ENCODE measurements around the gene ZBTB42.
"Not testable (repeated sequence)": the region's sequence is repeated elsewhere in the genome, so short reads cannot be mapped to it uniquely, and the experiment has no call there.

Gene ZBTB42

DNA sequence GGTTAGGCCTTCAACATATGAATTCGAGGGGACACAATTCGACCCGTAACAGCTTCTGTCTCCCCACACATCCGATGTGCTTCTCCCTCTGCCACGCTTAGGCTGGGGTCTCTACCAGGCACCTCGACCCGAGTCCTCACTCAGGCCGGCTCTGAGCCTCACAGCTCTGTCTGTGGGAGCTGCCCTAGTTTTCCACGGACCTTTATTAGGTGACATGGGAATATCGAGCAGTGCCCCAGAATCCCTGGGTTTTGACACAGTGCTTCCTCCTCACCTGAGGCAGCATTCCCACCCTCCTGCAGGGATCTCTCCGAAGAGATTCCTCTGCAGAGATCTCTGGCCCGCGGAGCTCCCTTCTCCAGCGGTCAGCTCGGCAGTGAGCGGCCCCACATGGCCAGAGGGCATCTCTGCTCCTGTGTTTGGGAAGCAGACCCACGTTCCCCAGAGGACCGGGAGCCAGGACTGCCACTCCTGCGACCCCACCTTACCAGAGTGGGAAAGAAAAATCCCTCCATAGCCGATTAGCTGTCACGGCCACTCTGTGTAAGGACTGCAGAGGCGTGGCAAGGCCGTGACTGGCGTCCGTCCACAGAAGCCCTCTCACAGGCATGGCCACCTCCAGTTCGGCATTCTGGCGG lies 21.2 kb downstream of the ZBTB42 start:
- Mint-ChIP-seq H3K4me3 (no peak overlapping the region), H3K27ac (no peak overlapping the region), H3K27me3 (peaks cover 21% of the 10 kb centered on the region), H3K9me3 (peaks cover 11 to 14% of the 10 kb centered on the region in 2 donors), H3K4me1 (peaks cover 23% of the 10 kb centered on the region)
- no peak for ATAC-seq
- no peak for DNase-seq

DNA sequence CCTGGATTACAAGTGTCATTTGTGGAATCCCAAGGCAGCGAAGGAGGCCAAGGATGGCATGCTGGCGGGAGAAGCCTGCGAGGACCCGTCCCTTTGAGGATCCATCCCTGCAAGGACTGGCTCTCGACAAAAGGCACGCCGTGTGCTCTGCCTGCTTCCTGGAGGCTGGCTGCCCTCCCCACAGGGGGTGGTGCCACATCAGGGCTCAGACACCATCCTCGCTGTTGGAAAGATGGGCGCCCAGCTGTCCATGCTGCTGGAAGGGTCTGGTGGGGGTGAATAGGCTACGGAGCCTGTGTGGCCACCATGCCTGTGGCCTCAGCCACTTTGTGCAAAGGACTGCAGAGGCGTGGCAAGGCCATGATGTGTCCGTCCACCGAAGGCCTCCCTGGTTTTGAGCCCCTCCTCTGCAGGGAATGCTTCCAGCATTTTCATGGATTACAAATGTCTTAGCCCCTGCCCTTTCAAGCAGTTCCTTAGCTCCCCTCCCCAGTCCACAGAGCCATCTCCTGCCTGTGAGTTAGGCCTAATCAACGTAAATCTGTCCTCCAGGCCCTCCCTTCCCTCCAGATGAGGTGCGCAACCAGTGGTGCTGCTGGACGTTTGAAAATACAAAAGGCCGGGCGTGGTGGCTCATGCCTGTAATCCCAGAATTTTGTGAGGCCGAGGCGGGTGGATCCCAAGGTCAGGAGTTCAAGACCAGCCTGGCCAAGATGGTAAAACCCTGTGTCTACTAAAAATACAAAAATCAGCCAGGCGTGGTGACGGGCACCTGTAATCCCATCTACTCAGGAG lies 22.1 kb downstream of the ZBTB42 start:
- Mint-ChIP-seq H3K4me1 (peaks cover 25% of the 10 kb centered on the region), H3K27me3 (peaks cover 27% of the 10 kb centered on the region), H3K9me3 (peaks cover 11 to 14% of the 10 kb centered on the region in 2 donors), H3K4me3 (no peak overlapping the region), H3K27ac (no peak overlapping the region)
- DNase-seq (no peak), ATAC-seq (no peak)

DNA sequence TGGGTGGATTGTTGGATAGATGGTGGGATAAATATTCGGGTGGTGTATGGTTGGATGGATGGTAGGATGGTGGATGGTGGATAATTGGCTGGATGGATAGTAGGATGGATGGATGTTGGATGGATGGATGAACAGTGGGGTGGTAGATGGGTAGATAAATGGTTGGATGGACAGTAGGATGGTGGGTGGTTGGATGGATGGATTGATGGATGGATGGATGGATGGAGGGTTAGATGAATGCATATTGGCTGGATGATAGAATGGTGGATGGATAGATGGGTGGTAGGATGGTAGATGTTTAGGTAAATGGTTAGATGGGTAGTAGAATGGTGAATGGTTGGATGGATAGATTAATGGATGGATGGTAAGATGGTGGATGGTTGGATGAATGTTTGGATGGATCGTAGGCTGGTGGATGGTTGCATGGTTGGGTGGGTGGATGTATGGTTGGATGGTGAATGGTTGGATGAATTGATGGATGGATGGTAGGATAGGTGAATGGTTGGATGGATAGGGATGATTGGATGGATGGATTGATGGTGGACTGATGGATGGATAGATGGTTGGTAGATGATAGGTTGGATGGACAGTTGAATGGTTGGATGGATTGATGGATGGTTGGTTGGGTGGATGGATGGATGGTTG lies 23.6 kb downstream of the ZBTB42 start:
- Mint-ChIP-seq H3K4me1 (peaks cover 25% of the 10 kb centered on the region), H3K9me3 (peaks cover 11 to 14% of the 10 kb centered on the region in 2 donors), H3K27me3 (peaks cover 27% of the 10 kb centered on the region), H3K27ac (no peak overlapping the region), H3K4me3 (peak overlapping the region; percentile 89 to 91)
- no peak for ATAC-seq
- DNase-seq, result no peak

DNA sequence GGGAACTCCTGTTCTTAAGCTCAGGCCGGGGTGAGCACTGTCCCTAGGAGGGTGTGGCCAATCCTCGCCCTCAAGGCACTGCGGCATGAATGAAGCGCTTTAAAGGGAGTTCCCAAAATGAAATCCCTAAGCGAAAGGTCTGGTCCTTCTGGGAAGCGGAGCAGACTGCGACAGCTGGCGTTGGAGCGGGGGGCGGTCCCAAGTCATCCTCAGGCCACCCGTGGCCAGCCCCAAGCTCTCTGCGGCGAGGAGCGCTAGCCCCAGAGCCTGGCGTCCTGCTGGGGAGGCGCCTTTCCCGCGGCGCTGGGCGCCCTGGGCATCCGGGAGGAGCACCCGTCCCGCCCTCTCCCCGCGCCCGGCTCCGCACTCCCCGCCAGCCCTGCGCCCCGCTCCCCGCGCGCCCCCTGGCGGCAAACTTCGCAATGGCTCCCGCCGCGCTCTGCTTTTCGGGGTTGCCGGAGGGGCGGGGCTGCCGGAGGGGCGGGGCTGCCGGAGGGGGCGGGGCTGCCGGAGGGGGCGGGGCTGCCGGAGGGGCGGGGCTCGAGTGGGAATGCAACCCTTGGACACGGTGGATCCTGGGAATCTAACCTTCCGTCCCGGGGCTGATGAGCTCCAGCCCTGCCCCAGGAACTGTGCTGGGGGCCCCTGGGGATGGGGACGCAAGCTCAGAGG lies 25.4 kb downstream of the ZBTB42 start:
- Mint-ChIP-seq H3K4me3 (peak overlapping the region; percentile 89 to 91), H3K27me3 (peaks cover 27% of the 10 kb centered on the region), H3K4me1 (peaks cover 25% of the 10 kb centered on the region), H3K9me3 (peaks cover 11 to 14% of the 10 kb centered on the region in 2 donors), H3K27ac (no peak overlapping the region)
- DNase-seq, result peak; percentile 91 to 94
- peak; percentile 90 for ATAC-seq

DNA sequence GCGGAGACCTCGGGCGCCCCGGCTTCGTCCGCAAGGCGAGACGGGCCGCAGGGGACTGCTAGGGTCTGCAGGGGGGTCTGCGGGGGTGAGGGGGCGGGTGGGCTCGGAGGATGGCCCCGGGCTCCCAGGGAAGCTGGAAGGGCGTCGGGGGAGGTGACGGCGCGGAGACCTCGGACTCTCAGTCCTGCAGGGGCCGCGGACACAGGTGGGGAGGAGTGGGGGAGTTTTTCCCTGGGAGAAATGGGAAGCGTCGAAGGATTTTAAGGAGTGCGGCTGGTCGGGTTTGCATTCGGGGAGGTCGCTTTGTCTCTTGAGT lies 25.9 kb downstream of the ZBTB42 start:
- ATAC-seq (no peak), DNase-seq (no peak)
- Mint-ChIP-seq H3K4me1 (peaks cover 25% of the 10 kb centered on the region), H3K9me3 (peaks cover 11 to 14% of the 10 kb centered on the region in 2 donors), H3K27ac (peak overlapping the region in 1 of 2 donors; percentile 55), H3K27me3 (peaks cover 27% of the 10 kb centered on the region), H3K4me3 (peak overlapping the region; percentile 76 to 90)

DNA sequence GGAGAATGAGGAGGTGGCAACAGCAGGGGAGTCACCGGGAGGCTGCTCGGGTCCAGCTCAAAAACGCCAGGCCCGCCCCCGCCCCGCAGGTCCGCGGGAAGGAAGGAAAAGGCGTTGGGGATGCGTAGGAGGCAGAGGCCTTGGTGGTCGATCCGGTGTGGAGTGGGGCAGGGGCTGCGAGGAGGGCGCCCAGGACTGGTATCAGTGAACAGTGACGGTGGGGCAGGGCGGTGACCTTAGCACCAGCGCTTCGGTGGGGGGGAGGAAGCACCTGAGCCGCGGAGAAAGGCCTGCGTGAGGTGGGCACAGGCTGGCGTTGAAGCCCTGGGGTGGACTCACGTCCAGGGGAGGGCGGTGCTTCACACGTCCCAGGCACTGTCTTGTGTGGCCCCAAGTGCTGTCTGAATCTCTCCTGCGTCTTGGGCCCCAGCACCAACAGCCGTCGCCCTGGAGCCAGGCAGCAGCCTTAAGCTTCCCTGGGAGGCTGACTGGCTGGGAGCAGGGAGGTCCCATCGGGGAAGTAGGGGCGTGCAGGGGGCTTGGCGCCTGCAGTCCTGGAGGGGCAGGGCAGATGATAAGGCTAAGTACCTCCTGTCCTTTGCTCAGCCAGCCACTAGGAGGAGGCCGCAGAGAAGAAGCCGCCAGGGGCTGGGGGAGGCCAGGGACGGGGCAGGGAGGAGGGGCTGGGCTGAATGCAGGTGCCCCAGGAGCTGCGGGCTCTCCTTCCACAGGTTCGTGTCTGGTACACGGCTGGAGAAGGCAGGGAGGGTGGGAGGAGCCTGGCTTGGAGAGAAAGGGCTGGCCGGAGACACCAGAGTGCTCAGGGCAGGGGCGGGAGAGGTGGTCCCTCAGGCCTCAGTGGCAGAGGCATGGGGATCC lies 26.5 kb downstream of the ZBTB42 start:
- Mint-ChIP-seq H3K9me3 (peaks cover 11 to 14% of the 10 kb centered on the region in 2 donors), H3K27ac (peak overlapping the region in 1 of 2 donors; percentile 55), H3K4me3 (peak overlapping the region; percentile 76 to 90), H3K27me3 (peaks cover 27% of the 10 kb centered on the region), H3K4me1 (peaks cover 25% of the 10 kb centered on the region)
- peak; percentile 85 for ATAC-seq
- peak; percentile 61 to 67 for DNase-seq

DNA sequence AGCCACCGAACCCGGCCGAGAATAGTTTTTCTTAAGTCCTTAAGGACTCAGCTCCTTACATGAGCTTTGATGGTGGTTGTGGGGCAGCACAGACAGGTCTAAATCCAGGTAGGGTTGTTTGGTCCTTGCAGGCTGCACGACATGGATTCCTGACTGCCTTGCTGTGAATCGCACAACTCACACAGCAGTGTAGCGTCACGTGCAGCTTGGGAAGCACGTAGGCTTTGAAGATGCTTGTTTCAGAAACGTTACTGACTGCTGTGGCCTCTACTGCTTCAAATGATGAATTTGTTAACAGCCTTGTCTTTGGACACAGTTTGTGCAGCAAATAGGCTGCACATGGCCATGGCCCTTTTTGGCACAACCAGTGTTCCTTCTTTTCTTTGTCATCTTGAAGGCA lies 29.9 kb downstream of the ZBTB42 start:
- Mint-ChIP-seq H3K4me3 (no peak overlapping the region), H3K4me1 (peaks cover 16% of the 10 kb centered on the region)

DNA sequence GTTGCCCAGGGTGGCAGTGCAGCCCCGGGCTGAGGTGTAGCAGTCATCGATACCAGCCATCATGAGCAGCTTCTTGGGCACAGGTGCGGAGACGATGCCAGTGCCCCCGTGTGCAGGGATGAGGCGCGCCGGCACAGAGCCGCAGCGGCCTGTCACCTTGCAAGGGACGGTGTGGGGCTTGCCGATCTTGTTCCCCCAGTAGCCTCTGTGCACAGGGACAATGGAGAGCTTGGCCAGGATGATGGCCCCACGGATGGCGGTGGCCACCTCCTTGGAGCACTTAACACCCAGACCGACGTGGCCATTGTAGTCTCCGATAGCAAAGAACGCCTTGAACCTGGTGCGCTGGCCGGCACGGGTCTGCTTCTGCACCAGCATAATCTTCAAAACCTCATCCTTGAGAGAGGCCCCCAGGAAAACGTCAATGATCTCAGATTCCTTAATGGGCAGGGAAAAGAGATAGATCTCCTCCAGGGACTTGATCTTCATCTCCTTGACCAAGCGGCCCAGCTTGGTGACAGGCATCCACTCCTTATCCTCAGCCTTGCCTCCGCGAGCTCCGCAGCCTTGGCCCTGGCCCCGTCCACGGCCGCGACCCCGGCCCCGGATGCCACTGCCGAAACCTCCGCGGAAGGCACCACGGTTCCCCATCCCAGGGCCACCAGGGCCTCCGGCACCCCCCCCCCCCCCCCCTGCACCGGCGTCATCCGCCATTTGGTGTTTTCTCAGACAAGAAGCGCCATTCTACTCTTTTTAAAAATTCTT lies 35.5 kb downstream of the ZBTB42 start:
- H3K4me3 Mint-ChIP-seq, H3K4me1 Mint-ChIP-seq, H3K9me3 Mint-ChIP-seq, DNase-seq, ATAC-seq, H3K27ac Mint-ChIP-seq: not testable (repeated sequence)
- peaks cover 16% of the 10 kb centered on the region for H3K27me3 Mint-ChIP-seq

More for the DNA sequence above, 29.9 kb downstream of the ZBTB42 start:
- no peak for ATAC-seq
- no peak for DNase-seq
- Mint-ChIP-seq H3K27me3 (peaks cover 12% of the 10 kb centered on the region), H3K27ac (no peak overlapping the region), H3K9me3 (no peaks in the 10 kb centered on the region)

DNA sequence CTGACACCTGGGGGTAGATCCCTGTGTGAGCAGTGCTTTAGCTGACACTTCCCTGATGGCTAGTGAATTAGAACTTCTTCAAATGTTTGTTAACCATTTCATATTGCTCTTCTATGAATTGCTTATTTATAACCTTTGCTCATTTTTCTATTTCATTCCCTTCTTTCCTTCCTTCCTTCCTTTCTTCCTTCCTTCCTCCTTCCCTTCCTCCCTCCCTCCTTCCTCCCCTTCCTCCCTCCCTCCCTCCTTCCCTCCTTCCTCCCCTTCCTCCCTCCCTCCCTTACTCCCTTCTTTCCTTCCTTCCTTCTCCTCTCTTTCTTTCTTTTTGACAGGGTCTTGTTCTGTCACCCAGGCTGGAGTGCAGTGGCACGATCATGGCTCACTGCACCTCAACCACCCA lies 40.8 kb downstream of the ZBTB42 start:
- no peak overlapping the region for H3K4me3 Mint-ChIP-seq
- H3K27ac Mint-ChIP-seq, result no peak overlapping the region
- H3K27me3 Mint-ChIP-seq, result peaks cover 69% of the 10 kb centered on the region
- H3K9me3 Mint-ChIP-seq, result no peaks in the 10 kb centered on the region
- DNase-seq (no peak), ATAC-seq (no peak)
- peaks cover 16% of the 10 kb centered on the region for H3K4me1 Mint-ChIP-seq

DNA sequence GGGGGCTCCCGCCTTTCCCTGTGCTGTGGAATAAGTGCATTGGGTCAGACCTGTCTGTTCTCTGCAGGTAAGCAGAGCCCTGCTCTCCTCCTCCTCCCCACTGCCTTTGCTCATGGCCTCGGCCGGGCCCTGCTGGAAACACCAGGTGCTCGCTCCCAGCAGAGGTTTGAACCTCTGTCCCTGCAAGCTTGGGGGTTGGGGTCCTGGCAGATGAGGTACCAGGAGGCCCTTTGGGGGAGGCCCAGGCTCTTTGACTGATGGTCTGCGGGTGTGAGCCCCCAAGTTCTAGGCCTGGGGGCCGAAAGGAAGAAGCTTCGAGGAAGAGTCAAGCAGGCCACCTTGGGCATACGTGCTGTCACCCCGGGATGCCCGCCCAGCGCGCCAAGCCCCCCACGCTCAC lies 42.1 kb downstream of the ZBTB42 start:
- H3K4me3 Mint-ChIP-seq, result peak overlapping the region in 1 of 2 donors; percentile 80
- DNase-seq, result no peak
- peaks cover 79% of the 10 kb centered on the region for H3K27me3 Mint-ChIP-seq
- peaks cover 16% of the 10 kb centered on the region for H3K4me1 Mint-ChIP-seq
- ATAC-seq, result no peak
- no peak overlapping the region for H3K27ac Mint-ChIP-seq
- no peaks in the 10 kb centered on the region for H3K9me3 Mint-ChIP-seq

DNA sequence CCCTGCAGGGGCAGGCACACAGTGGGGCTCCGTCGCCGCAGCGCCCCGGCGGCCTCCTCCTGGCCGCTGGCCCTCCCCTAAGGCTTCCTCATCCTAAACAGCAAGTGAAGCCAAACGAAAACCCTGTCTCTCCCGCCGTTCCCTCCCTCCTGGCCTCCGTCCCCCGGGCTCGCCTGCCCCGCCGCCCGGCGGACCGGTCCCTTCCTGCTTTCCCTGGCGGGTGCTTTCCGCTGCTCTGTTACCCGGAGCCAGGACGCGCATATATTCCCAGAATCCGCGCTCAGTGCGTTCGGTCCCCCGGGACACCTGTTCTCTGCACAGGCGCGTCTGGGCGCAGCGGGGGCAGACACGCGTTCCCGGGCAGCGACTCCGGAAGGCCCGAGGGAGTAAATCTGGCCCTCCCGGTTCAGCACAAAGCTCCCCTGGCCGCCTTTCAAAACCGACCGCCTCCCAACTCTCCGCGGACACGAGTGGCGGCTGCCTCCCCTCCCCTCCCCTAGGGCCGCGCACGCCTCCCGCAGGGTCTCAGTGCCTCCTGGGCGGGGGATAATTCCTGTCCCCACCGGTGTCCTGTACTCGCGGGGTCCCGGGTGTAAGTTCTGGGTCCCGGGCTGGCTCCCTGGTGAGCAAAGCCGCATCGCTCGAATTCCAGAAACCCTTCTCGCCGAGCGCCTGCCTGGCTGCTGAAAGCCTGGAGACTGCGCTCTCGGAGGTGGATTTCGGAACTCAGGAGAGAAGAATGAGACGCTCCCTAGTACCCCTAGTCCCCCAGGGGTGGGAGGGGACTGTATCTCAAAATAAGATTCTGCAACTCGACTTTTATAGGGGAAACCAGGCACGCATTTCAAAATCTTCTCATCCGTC lies 42.8 kb downstream of the ZBTB42 start:
- ATAC-seq (no peak), DNase-seq (no peak)
- Mint-ChIP-seq H3K9me3 (no peaks in the 10 kb centered on the region), H3K27ac (no peak overlapping the region), H3K4me3 (peak overlapping the region; percentile 54 to 80), H3K27me3 (peaks cover 85% of the 10 kb centered on the region), H3K4me1 (peaks cover 16% of the 10 kb centered on the region)

DNA sequence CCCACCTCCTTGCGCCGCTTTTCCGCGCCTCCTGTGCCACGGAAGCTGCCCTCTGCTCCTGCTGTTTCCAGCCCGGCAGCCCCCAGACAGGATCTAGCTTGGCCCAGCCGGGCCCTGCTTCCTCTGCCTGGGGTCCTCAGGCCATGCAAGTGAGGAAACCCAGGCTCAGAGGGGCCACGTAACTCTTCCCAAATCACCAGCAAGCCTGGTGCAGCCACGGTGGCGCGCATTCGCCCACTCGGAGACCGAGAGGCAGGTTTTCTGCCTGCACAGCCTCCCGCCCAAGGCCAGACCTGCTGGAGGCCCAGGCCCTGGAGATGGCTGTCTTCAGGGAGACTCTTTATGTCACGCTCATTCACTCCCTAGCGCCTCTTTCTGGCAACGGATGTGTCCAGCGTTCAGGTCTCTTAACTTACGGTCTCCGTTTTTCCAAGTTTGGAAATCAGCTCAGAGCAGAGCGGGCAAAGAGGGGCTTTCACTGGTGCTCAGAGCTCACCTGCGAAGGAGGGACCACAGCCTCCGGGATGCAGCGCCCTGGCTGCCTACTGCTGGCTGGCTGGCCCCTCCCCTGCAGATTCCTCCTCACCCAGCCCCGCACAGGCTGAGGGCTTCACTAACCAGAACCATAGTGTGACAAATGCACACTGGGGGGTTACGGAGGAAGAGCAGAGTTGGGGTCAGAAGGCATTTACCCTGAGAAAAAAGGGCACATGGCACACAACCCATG lies 43.6 kb downstream of the ZBTB42 start:
- Mint-ChIP-seq H3K27ac (peak overlapping the region; percentile 10 to 88), H3K4me1 (peaks cover 16% of the 10 kb centered on the region), H3K4me3 (peak overlapping the region; percentile 54 to 80), H3K9me3 (no peaks in the 10 kb centered on the region), H3K27me3 (peaks cover 81% of the 10 kb centered on the region)
- ATAC-seq (no peak), DNase-seq (no peak)
